GM12865 (cell line): ENCODE data around the gene MED31.

Experiments used
- DNase-seq: peaks from one replicate; pipeline ENCODE4 v3.0.0; 2010; ENCODE audit warnings: low read depth
- H3K4me3 ChIP-seq: 2 replicates; pipeline ENCODE4 v1.5.1; 2011; ENCODE audit warnings: mild to moderate bottlenecking, low read depth, low read length, control low read depth
- CTCF ChIP-seq: IDR thresholded peaks from 2 replicates; pipeline ENCODE4 v1.5.1; 2011; ENCODE audit warnings: low read length, control low read depth, low read depth, inconsistent platforms; ENCODE audit not compliant: insufficient read depth; ENCODE audit errors: missing control alignments

MED31 gene

GRCh38 chr17:6623941-6624340 is 27.5 kb downstream of the MED31 start:
- TF ChIP-seq CTCF: no peak
- no peak overlapping the region for H3K4me3 ChIP-seq
- no peak for DNase-seq

GRCh38 chr17:6611231-6611630 is 40.2 kb downstream of the MED31 start:
- TF ChIP-seq CTCF: no peak
- H3K4me3 ChIP-seq: no peak overlapping the region
- no peak for DNase-seq

- H3K4me3 ChIP-seq: no peak overlapping the region
- DNase-seq: no peak
- TF ChIP-seq CTCF: no peak
These were observed 41.4 kb downstream of the MED31 start for GRCh38 chr17:6610011-6610410.

- DNase-seq: no peak
- TF ChIP-seq CTCF: no peak
These were observed 43.1 kb downstream of the MED31 start for GRCh38 chr17:6608321-6608720.

GRCh38 chr17:6605142-6605541 is 46.3 kb downstream of the MED31 start:
- TF ChIP-seq CTCF: no peak
- DNase-seq: no peak

More at GRCh38 chr17:6608321-6608720, 43.1 kb downstream of the MED31 start:
- H3K4me3 ChIP-seq: no peak overlapping the region

GRCh38 chr17:6603744-6604325 is 47.6 kb downstream of the MED31 start:
- H3K4me3 ChIP-seq: no peak overlapping the region
- no peak for TF ChIP-seq CTCF
- no peak for DNase-seq

More at GRCh38 chr17:6605142-6605541, 46.3 kb downstream of the MED31 start:
- no peak overlapping the region for H3K4me3 ChIP-seq

GRCh38 chr17:6602141-6602540 is 49.3 kb downstream of the MED31 start:
- no peak for DNase-seq
- H3K4me3 ChIP-seq: no peak overlapping the region
- TF ChIP-seq CTCF: no peak
